Epidermal melanocyte (primary cell): ENCODE measurements around the gene TMEM17.

ENCODE experiments used
- DNase-seq: peaks from one replicate; pipeline ENCODE4 v3.0.0; 2011; ENCODE audit warnings: low spot score; ENCODE audit not compliant: insufficient read length

The TMEM17 gene

GRCh38 chr2:62512384-62512783 lies 6.4 kb upstream of the TMEM17 start:
- DNase-seq = no peak

- no peak for DNase-seq
Observed at GRCh38 chr2:62511636-62512035, 5.6 kb upstream of the TMEM17 start.

- no peak for DNase-seq
Observed at GRCh38 chr2:62506421-62506750, 391 bp upstream of the TMEM17 start.

GRCh38 chr2:62505109-62505749 lies 766 bp downstream of the TMEM17 start:
- no peak for DNase-seq

GRCh38 chr2:62504657-62505056 lies 1.3 kb downstream of the TMEM17 start:
- DNase-seq = no peak

- no peak for DNase-seq
Observed at GRCh38 chr2:62501794-62502500, 4.0 kb downstream of the TMEM17 start.

GRCh38 chr2:62501069-62501468 lies 4.9 kb downstream of the TMEM17 start:
- no peak for DNase-seq

- no peak for DNase-seq
Observed at GRCh38 chr2:62499430-62500060, 6.5 kb downstream of the TMEM17 start.

- DNase-seq = no peak
Observed at GRCh38 chr2:62498739-62499138, 7.3 kb downstream of the TMEM17 start.

- DNase-seq = no peak
Observed at GRCh38 chr2:62495761-62496160, 10.2 kb downstream of the TMEM17 start.

- no peak for DNase-seq
Observed at GRCh38 chr2:62492048-62492447, 13.9 kb downstream of the TMEM17 start.

- DNase-seq = no peak
Observed at GRCh38 chr2:62489702-62490101, 16.3 kb downstream of the TMEM17 start.

- DNase-seq = peak; percentile 64
Observed at GRCh38 chr2:62489162-62489561, 16.8 kb downstream of the TMEM17 start.

- DNase-seq = no peak
Observed at GRCh38 chr2:62486439-62486765, 19.6 kb downstream of the TMEM17 start.

- DNase-seq = no peak
Observed at GRCh38 chr2:62485761-62486438, 20.1 kb downstream of the TMEM17 start.

GRCh38 chr2:62482558-62483352 lies 23.2 kb downstream of the TMEM17 start:
- no peak for DNase-seq

- DNase-seq = no peak
Observed at GRCh38 chr2:62479917-62480316, 26.1 kb downstream of the TMEM17 start.

GRCh38 chr2:62478093-62478580 lies 27.9 kb downstream of the TMEM17 start:
- DNase-seq = no peak

- DNase-seq = no peak
Observed at GRCh38 chr2:62477573-62477972, 28.4 kb downstream of the TMEM17 start.

GRCh38 chr2:62475172-62476011 lies 30.6 kb downstream of the TMEM17 start:
- no peak for DNase-seq

- no peak for DNase-seq
Observed at GRCh38 chr2:62474176-62474575, 31.8 kb downstream of the TMEM17 start.
